ENCODE results near the gene DPYD. TPM values are rescaled to one million over a fixed set of nuclear protein-coding genes. Genes with fewer than 3 reads are reported as not detected.

The DPYD gene
- total and polyA plus RNA-seq, 4 donors = 17.7 to 99.3 (median 74.4) TPM

DNA sequence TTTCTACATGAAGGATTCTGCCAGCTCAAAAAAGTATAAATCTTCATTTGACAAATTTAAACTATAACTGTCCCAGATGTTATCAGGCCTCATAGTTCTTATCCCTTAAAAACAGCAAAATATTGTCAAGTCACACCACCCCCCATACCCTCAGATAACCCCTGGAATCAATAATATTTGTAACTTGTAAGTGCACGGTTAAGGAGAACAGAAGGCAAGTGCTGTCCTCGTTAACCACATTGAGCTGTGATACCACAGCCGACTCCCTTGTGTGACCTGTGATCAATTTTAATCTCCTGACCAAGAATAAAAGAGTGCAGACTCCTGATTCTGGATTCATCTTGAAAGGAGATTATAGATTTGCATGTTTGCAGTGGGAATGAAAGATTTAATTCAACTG, 310.7 kb downstream of the DPYD start:
- WGBS, 2 donors = 88 to 92% methylated on average over 3 of the region's 3 CpGs
- TF ChIP-seq, protein P1, sequence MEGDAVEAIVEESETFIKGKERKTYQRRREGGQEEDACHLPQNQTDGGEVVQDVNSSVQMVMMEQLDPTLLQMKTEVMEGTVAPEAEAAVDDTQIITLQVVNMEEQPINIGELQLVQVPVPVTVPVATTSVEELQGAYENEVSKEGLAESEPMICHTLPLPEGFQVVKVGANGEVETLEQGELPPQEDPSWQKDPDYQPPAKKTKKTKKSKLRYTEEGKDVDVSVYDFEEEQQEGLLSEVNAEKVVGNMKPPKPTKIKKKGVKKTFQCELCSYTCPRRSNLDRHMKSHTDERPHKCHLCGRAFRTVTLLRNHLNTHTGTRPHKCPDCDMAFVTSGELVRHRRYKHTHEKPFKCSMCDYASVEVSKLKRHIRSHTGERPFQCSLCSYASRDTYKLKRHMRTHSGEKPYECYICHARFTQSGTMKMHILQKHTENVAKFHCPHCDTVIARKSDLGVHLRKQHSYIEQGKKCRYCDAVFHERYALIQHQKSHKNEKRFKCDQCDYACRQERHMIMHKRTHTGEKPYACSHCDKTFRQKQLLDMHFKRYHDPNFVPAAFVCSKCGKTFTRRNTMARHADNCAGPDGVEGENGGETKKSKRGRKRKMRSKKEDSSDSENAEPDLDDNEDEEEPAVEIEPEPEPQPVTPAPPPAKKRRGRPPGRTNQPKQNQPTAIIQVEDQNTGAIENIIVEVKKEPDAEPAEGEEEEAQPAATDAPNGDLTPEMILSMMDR (IDR thresholded peaks at IDR 0.05; ENCODE audit: control extremely low read depth, extremely low read depth) = no peak

DNA sequence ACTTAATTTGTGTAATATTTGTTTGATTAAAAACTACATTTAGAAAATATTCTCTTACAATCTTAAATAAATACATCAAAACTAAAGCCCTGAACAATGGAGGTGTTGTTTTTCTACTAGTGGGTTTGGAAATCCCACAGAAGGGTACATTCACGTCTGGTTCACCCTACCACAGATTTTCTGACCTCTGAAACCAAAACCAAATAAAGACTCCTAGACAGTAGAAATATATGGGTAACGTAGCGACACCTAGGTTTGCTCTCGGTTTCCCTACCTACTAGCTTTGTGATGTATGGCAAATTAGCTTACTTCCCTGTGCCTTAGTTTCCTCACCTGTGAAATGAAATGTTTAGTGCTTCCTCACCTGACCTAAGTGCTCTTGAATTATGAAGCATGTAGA, 312.6 kb downstream of the DPYD start:
- no peak for DNase-seq
- no peak for ATAC-seq (ENCODE audit: insufficient read depth, low FRiP score)
- TF ChIP-seq, protein P1 (IDR thresholded peaks at IDR 0.05; ENCODE audit: control extremely low read depth, extremely low read depth) = no peak
- H3K27ac ChIP-seq (ENCODE audit: low read depth in 1 of 2, low read length in 1 of 2) = no peak overlapping the region
- H3K4me1 ChIP-seq (ENCODE audit: control insufficient read depth in 5 of 5, insufficient read depth in 5 of 5, low read length in 5 of 5) = peaks cover 0 to 3% (median 0%) of the 10 kb centered on the region in 5 donors
- H3K9me3 ChIP-seq (ENCODE audit: control insufficient read depth in 4 of 4, insufficient read depth in 3 of 4, low read length in 3 of 4) = no peaks in the 10 kb centered on the region
- H3K9ac ChIP-seq (ENCODE audit: insufficient read depth in 1 of 2, low read length in 2 of 2) = no peak overlapping the region
- no peaks in the 10 kb centered on the region for H3K27me3 ChIP-seq (ENCODE audit: control insufficient read depth in 3 of 3, insufficient read depth in 3 of 3, low read length in 2 of 3)
- no peaks in the 10 kb centered on the region for H3K36me3 ChIP-seq (ENCODE audit: control insufficient read depth in 4 of 4, insufficient read depth in 4 of 4, low read length in 4 of 4)
- H3K4me3 ChIP-seq = no peak overlapping the region
- 95 to 96% methylated on average over 4 of the region's 4 CpGs for WGBS, 2 donors

More for the DNA sequence above, 310.7 kb downstream of the DPYD start:
- Histone ChIP-seq H3K27ac (ENCODE audit: low read depth in 1 of 2, low read length in 1 of 2) (no peak overlapping the region), H3K27me3 (ENCODE audit: control insufficient read depth in 3 of 3, insufficient read depth in 3 of 3, low read length in 2 of 3) (no peaks in the 10 kb centered on the region), H3K4me1 (ENCODE audit: control insufficient read depth in 5 of 5, insufficient read depth in 5 of 5, low read length in 5 of 5) (no peaks in the 10 kb centered on the region), H3K36me3 (ENCODE audit: control insufficient read depth in 4 of 4, insufficient read depth in 4 of 4, low read length in 4 of 4) (no peaks in the 10 kb centered on the region), H3K9me3 (ENCODE audit: control insufficient read depth in 4 of 4, insufficient read depth in 3 of 4, low read length in 3 of 4) (no peaks in the 10 kb centered on the region), H3K4me3 (no peak overlapping the region), H3K9ac (ENCODE audit: insufficient read depth in 1 of 2, low read length in 2 of 2) (no peak overlapping the region)
- ATAC-seq (ENCODE audit: insufficient read depth, low FRiP score) (no peak), DNase-seq (no peak)

DNA sequence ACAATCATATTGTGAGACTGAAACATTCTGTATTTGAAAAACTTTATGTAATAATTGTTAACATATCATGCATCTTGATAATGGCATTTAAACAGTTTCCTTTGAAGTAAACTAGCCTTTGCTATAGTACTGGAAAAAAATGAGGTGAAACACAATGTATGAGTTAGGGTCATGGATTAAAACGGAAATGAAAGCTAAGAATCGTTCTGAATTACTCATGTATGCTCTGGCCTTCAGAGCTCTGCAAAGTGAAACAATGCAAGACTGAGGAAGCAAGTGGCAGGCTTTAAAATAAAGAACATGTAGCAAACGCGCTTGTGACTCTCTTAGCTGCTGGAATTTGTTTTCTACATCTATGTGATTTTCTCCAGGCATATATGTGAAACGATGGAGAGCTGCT, 317.1 kb downstream of the DPYD start:
- 50 to 70% methylated on average over 5 of the region's 5 CpGs for WGBS, 2 donors
- Histone ChIP-seq H3K4me1 (ENCODE audit: control insufficient read depth in 5 of 5, insufficient read depth in 5 of 5, low read length in 5 of 5) (peaks cover 0 to 3% (median 0%) of the 10 kb centered on the region in 5 donors), H3K27me3 (ENCODE audit: control insufficient read depth in 3 of 3, insufficient read depth in 3 of 3, low read length in 2 of 3) (no peaks in the 10 kb centered on the region), H3K9ac (ENCODE audit: insufficient read depth in 1 of 2, low read length in 2 of 2) (no peak overlapping the region), H3K27ac (ENCODE audit: low read depth in 1 of 2, low read length in 1 of 2) (no peak overlapping the region), H3K4me3 (no peak overlapping the region), H3K9me3 (ENCODE audit: control insufficient read depth in 4 of 4, insufficient read depth in 3 of 4, low read length in 3 of 4) (no peaks in the 10 kb centered on the region), H3K36me3 (ENCODE audit: control insufficient read depth in 4 of 4, insufficient read depth in 4 of 4, low read length in 4 of 4) (no peaks in the 10 kb centered on the region)
- DNase-seq = peak; percentile 11 to 72 (median 64)
- no peak for ATAC-seq (ENCODE audit: insufficient read depth, low FRiP score)
- TF ChIP-seq, protein P1 (IDR thresholded peaks at IDR 0.05; ENCODE audit: control extremely low read depth, extremely low read depth) = no peak

DNA sequence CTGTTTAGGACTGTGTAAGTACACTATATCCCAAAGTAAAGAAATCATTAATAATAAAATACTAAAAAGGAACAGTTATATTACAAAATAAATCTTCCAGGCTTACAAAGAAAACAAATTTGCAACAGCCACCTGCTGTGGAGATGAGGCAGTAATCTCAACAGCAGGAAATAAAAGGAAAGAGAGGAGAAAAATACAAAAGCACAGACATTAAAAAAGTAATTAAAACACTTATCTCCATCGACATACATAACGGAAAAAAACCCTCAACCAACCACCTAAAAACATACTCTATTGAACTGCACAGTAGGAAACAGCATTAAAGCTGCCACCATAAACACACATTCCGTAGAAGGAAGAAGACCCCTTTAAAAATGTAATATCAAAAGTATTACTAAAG, 317.6 kb downstream of the DPYD start:
- ATAC-seq (ENCODE audit: insufficient read depth, low FRiP score) = no peak
- TF ChIP-seq, protein P1 (IDR thresholded peaks at IDR 0.05; ENCODE audit: control extremely low read depth, extremely low read depth) = no peak

More for the DNA sequence above, 317.6 kb downstream of the DPYD start:
- H3K36me3 ChIP-seq (ENCODE audit: control insufficient read depth in 4 of 4, insufficient read depth in 4 of 4, low read length in 4 of 4) = no peaks in the 10 kb centered on the region
- no peak overlapping the region for H3K4me3 ChIP-seq
- H3K27ac ChIP-seq (ENCODE audit: low read depth in 1 of 2, low read length in 1 of 2) = no peak overlapping the region
- H3K4me1 ChIP-seq (ENCODE audit: control insufficient read depth in 5 of 5, insufficient read depth in 5 of 5, low read length in 5 of 5) = peaks cover 0 to 3% (median 0%) of the 10 kb centered on the region in 5 donors
- H3K9ac ChIP-seq (ENCODE audit: insufficient read depth in 1 of 2, low read length in 2 of 2) = no peak overlapping the region
- 84 to 88% methylated on average over 3 of the region's 3 CpGs for WGBS, 2 donors
- DNase-seq = peak in 1 of 3 donors; percentile 3
- H3K9me3 ChIP-seq (ENCODE audit: control insufficient read depth in 4 of 4, insufficient read depth in 3 of 4, low read length in 3 of 4) = no peaks in the 10 kb centered on the region
- no peaks in the 10 kb centered on the region for H3K27me3 ChIP-seq (ENCODE audit: control insufficient read depth in 3 of 3, insufficient read depth in 3 of 3, low read length in 2 of 3)

All from lung (tissue), 12 donors.